22Rv1 (cell line): ENCODE data around the gene VASN.

Experiments used
- H3K27ac ChIP-seq: fragments of 450-650 bp; 2 replicates; pipeline ENCODE4 v1.5.1; 2017
- CTCF ChIP-seq: fragments of 450-650 bp; IDR thresholded peaks from 2 replicates; pipeline ENCODE4 v1.5.1; 2017; ENCODE audit warnings: mild to moderate bottlenecking
- ZFX ChIP-seq: fragments of 450-650 bp; IDR thresholded peaks from 2 replicates; pipeline ENCODE4 v1.6.1; 2017; ENCODE audit warnings: antibody characterized with exemption, borderline replicate concordance

Gene VASN

GRCh38 chr16:4386451-4386805 lies 14.8 kb downstream of the VASN start:
- H3K27ac ChIP-seq = no peak overlapping the region
- TF ChIP-seq ZFX = no peak
- TF ChIP-seq CTCF = no peak

- TF ChIP-seq ZFX = no peak
- no peak for TF ChIP-seq CTCF
- H3K27ac ChIP-seq = no peak overlapping the region
These were observed 15.4 kb downstream of the VASN start for GRCh38 chr16:4386951-4387565.

GRCh38 chr16:4387781-4388180 lies 16.1 kb downstream of the VASN start:
- H3K27ac ChIP-seq = no peak overlapping the region
- no peak for TF ChIP-seq ZFX
- TF ChIP-seq CTCF = no peak

- no peak overlapping the region for H3K27ac ChIP-seq
- TF ChIP-seq CTCF (no peak), ZFX (no peak)
These were observed 16.8 kb downstream of the VASN start for GRCh38 chr16:4388271-4389021.

- no peak overlapping the region for H3K27ac ChIP-seq
- TF ChIP-seq CTCF (no peak), ZFX (no peak)
These were observed 17.7 kb downstream of the VASN start for GRCh38 chr16:4389051-4389955.

GRCh38 chr16:4390266-4391260 lies 18.9 kb downstream of the VASN start:
- no peak for TF ChIP-seq ZFX
- no peak for TF ChIP-seq CTCF
- no peak overlapping the region for H3K27ac ChIP-seq
